Measurements from ENCODE around the gene PAX5.

GRCh38 chr9:36987891-36988290 lies 46.2 kb downstream of the PAX5 start:
- TF ChIP-seq CTCF (IDR thresholded peaks at IDR 0.05): no peak
- TF ChIP-seq ZFX (IDR thresholded peaks at IDR 0.05; ENCODE audit: borderline replicate concordance): no peak
